Osteoblast (primary cell): Measurements from ENCODE around the gene PARD3B. TPM values are rescaled to one million over a fixed set of nuclear protein-coding genes. Genes with fewer than 3 reads are reported as not detected.

Experiments used
- DNase-seq: peaks from one replicate; pipeline ENCODE4 v3.0.0; 2011; ENCODE audit warnings: low spot score, mixed read lengths; ENCODE audit not compliant: insufficient read length; ENCODE audit errors: missing footprints
- H2AFZ ChIP-seq: 2 replicates; pipeline ENCODE4 v1.6.0; 2011; ENCODE audit warnings: mild to moderate bottlenecking, low read length
- H3K27ac ChIP-seq: 2 replicates; pipeline ENCODE4 v1.5.1; 2011; ENCODE audit warnings: mild to moderate bottlenecking, low read depth, low read length, moderate library complexity
- H3K27me3 ChIP-seq: 2 replicates; pipeline ENCODE4 v1.6.0; 2012; ENCODE audit warnings: mild to moderate bottlenecking, control low read depth, inconsistent platforms, low read length, moderate library complexity; ENCODE audit not compliant: insufficient read depth
- H3K36me3 ChIP-seq: 2 replicates; pipeline ENCODE4 v1.5.1; 2011; ENCODE audit warnings: mild to moderate bottlenecking, low read length, control low read depth, moderate library complexity; ENCODE audit not compliant: insufficient read depth
- H3K4me1 ChIP-seq: 2 replicates; pipeline ENCODE4 v1.5.1; 2011; ENCODE audit warnings: mild to moderate bottlenecking, low read length, control low read depth, moderate library complexity; ENCODE audit not compliant: insufficient read depth
- H3K4me2 ChIP-seq: 2 replicates; pipeline ENCODE4 v1.6.0; 2011; ENCODE audit warnings: mild to moderate bottlenecking, low read length; ENCODE audit not compliant: insufficient read depth
- H3K4me3 ChIP-seq: fragments of 200-600 bp; sonication (generic); 3 replicates; pipeline ENCODE4 v1.5.1; 2012; ENCODE audit warnings: mild to moderate bottlenecking, low read length, inconsistent platforms; ENCODE audit not compliant: insufficient read depth
- H3K79me2 ChIP-seq: 2 replicates; pipeline ENCODE4 v1.6.0; 2012; ENCODE audit warnings: mild to moderate bottlenecking, low read length, control low read depth, inconsistent platforms; ENCODE audit not compliant: insufficient read depth
- H3K9me3 ChIP-seq: 2 replicates; pipeline ENCODE4 v1.5.1; 2011; ENCODE audit warnings: low read depth, low read length, control low read depth
- H4K20me1 ChIP-seq: 2 replicates; pipeline ENCODE4 v1.6.0; 2012; ENCODE audit warnings: mild to moderate bottlenecking, low read length, control low read depth; ENCODE audit not compliant: insufficient read depth
- total RNA-seq: library from RNA; depleted of rRNA; stranded (reverse); fragments of >200 nt; gene quantifications from 2 replicates; pipeline ENCODE4 v1.2.3, GENCODE V29; 2012
- TF ChIP-seq, protein P1 (sequence below): IDR thresholded peaks from 2 replicates; pipeline ENCODE4 v1.5.1; 2011; ENCODE audit warnings: mild to moderate bottlenecking, low read depth, low read length, moderate library complexity; ENCODE audit errors: extremely low read depth

The PARD3B gene
- total RNA-seq, 1 donor: 22.4 TPM

DNA sequence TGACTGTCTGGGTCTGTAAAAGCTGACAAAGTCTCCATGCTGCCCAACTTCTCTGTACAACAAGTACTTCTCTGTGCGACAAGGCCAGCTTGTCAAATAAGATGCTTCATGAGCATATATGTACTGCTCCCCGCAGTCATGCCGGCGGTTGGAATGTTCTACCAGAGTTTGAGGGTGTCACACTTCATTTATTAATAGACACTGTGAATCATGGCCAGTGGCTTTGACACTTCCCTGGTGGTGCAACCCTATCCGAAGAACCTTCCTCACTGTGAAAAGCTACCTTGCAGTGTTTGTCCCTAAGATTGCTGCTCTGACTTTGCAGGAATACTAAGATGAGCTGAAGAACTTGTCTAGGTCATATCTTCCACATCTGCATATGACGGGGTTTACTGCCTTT, 1016.2 kb downstream of the PARD3B start:
- H4K20me1 ChIP-seq: no peaks in the 10 kb centered on the region
- no peak overlapping the region for H3K4me2 ChIP-seq
- DNase-seq: no peak
- no peaks in the 10 kb centered on the region for H3K27me3 ChIP-seq
- no peak overlapping the region for H3K4me3 ChIP-seq
- TF ChIP-seq, protein P1, sequence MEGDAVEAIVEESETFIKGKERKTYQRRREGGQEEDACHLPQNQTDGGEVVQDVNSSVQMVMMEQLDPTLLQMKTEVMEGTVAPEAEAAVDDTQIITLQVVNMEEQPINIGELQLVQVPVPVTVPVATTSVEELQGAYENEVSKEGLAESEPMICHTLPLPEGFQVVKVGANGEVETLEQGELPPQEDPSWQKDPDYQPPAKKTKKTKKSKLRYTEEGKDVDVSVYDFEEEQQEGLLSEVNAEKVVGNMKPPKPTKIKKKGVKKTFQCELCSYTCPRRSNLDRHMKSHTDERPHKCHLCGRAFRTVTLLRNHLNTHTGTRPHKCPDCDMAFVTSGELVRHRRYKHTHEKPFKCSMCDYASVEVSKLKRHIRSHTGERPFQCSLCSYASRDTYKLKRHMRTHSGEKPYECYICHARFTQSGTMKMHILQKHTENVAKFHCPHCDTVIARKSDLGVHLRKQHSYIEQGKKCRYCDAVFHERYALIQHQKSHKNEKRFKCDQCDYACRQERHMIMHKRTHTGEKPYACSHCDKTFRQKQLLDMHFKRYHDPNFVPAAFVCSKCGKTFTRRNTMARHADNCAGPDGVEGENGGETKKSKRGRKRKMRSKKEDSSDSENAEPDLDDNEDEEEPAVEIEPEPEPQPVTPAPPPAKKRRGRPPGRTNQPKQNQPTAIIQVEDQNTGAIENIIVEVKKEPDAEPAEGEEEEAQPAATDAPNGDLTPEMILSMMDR: no peak
- H3K79me2 ChIP-seq: no peaks in the 10 kb centered on the region
- H3K27ac ChIP-seq: no peak overlapping the region
- H3K9me3 ChIP-seq: no peaks in the 10 kb centered on the region
- H3K36me3 ChIP-seq: no peaks in the 10 kb centered on the region
- no peak overlapping the region for H2AFZ ChIP-seq
- H3K4me1 ChIP-seq: peaks cover 8% of the 10 kb centered on the region

DNA sequence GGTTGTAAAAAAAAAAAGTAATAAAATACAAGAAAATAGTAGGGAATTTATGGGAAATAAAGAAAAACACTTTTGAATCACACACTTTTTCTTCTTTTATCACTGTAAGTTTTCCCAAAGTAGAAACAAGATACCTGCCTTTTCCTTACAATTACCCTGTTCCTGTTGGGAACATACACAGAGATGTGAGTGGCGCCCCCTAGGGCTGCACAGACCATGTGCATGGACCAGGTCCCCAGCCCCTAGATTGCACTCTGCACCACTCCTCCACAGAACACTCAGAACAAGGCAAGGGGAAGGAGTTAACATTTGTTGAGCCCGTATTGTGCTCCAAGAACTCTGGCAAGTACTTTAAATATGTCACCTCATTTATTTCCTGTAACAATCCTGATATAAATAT, 1018.4 kb downstream of the PARD3B start:
- no peak overlapping the region for H2AFZ ChIP-seq
- DNase-seq: no peak
- H3K4me1 ChIP-seq: peaks cover 5% of the 10 kb centered on the region
- H3K36me3 ChIP-seq: no peaks in the 10 kb centered on the region
- no peak overlapping the region for H3K4me2 ChIP-seq
- no peak overlapping the region for H3K4me3 ChIP-seq
- TF ChIP-seq, protein P1: peak; percentile 25
- no peaks in the 10 kb centered on the region for H4K20me1 ChIP-seq
- no peaks in the 10 kb centered on the region for H3K27me3 ChIP-seq
- no peaks in the 10 kb centered on the region for H3K79me2 ChIP-seq
- no peak overlapping the region for H3K27ac ChIP-seq
- no peaks in the 10 kb centered on the region for H3K9me3 ChIP-seq

DNA sequence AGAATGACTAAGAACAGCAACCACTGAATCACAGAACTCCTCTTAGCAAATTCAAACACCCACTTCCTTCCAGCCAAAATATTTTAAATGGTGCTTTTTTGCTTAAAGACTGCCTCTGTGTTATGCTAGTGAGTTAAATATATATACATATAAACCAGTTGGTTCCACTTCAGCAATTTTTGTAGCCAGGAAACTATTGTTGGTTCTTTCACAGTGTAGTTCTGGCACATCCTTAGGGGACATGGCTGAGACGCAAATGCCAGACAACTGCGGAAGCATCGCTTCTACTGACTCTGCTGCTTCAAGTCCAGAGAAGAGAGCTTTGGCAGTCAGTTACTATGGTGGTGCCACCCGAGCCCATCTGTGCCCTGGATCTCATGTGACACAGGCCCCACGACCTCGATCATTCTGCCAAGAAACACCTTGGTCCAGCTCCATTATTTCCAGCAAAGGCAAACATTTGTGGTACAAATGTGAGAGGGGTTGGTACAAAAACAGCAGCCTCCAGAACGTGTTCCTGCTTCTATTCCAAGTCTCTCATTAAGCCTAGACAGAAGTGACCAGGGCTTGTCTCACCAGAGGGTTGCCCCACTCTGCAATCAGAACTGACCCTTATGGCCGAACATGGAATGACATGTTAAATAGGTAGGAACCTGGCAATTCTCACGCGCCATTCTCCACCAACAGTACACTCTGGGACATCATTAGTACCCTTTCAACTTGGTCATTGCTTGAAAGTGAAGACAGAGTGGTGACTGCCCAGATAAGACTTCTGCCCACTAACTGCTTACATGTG, 1019.3 kb downstream of the PARD3B start:
- Histone ChIP-seq H3K4me3 (no peak overlapping the region), H3K4me1 (peaks cover 5% of the 10 kb centered on the region), H2AFZ (peak overlapping the region; percentile 12), H3K27ac (no peak overlapping the region), H4K20me1 (no peaks in the 10 kb centered on the region), H3K36me3 (no peaks in the 10 kb centered on the region), H3K4me2 (no peak overlapping the region), H3K27me3 (no peaks in the 10 kb centered on the region), H3K9me3 (no peaks in the 10 kb centered on the region), H3K79me2 (no peaks in the 10 kb centered on the region)
- TF ChIP-seq, protein P1: no peak
- DNase-seq: peak; percentile 11

DNA sequence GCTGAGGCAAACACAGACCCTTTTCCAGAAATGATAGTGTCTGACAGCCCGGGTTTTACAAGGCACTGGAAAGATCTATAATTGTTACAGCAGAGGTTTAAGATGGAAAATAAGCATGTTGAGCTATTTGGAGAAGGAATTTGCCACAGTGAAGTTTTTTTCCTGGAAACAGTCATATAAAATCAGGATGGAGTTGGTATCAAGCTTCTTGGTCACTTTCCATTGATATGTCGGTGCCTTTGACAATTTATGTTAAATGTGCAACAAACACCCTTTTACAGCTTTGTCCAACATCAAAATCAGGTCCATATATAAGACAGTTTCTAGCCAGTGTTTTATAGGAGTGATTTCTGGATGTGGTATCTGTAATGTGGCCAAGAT, 1019.9 kb downstream of the PARD3B start:
- Histone ChIP-seq H3K9me3 (no peaks in the 10 kb centered on the region), H3K27ac (no peak overlapping the region), H3K4me3 (no peak overlapping the region), H2AFZ (no peak overlapping the region), H3K27me3 (no peaks in the 10 kb centered on the region), H4K20me1 (no peaks in the 10 kb centered on the region), H3K79me2 (no peaks in the 10 kb centered on the region), H3K36me3 (no peaks in the 10 kb centered on the region), H3K4me1 (peaks cover 5% of the 10 kb centered on the region), H3K4me2 (no peak overlapping the region)
- DNase-seq: no peak
- TF ChIP-seq, protein P1: no peak
